ENCODE measurements around the gene ELAVL3.
"Not testable (repeated sequence)": the region's sequence is repeated elsewhere in the genome, so short reads cannot be mapped to it uniquely, and the experiment has no call there.

The ELAVL3 gene

GRCh38 chr19:11435833-11436313 lies 45.0 kb downstream of the ELAVL3 start:
- DNase-seq (ENCODE audit: low read depth in 2 of 2), result no peak

- DNase-seq (ENCODE audit: low read depth in 2 of 2), result peak; percentile 96 to 99
These were observed 45.6 kb downstream of the ELAVL3 start, which contains the start of the genes ODAD3 and PRKCSH for GRCh38 chr19:11435057-11435832. Gene ODAD3 (minus strand): TSS chr19:11435121. CDS start chr19:11435016, 105 bp downstream. Gene PRKCSH (plus strand): TSS chr19:11435635. CDS start chr19:11436118, 483 bp downstream.

- no peak for DNase-seq (ENCODE audit: low read depth in 2 of 2)
These were observed 46.2 kb downstream of the ELAVL3 start for GRCh38 chr19:11434703-11435056.

- not testable (repeated sequence) for DNase-seq (ENCODE audit: low read depth in 2 of 2)
These were observed 47.3 kb downstream of the ELAVL3 start for GRCh38 chr19:11433526-11433925.

GRCh38 chr19:11426656-11427055 lies 54.2 kb downstream of the ELAVL3 start:
- no peak for DNase-seq (ENCODE audit: low read depth in 2 of 2)

GRCh38 chr19:11425719-11426457 lies 55.0 kb downstream of the ELAVL3 start:
- DNase-seq (ENCODE audit: low read depth in 2 of 2), result no peak

- DNase-seq (ENCODE audit: low read depth in 2 of 2), result no peak
These were observed 57.1 kb downstream of the ELAVL3 start for GRCh38 chr19:11423791-11424181.

- DNase-seq (ENCODE audit: low read depth in 2 of 2), result no peak
These were observed 57.6 kb downstream of the ELAVL3 start for GRCh38 chr19:11423164-11423790.

GRCh38 chr19:11422163-11423065 lies 58.4 kb downstream of the ELAVL3 start:
- DNase-seq (ENCODE audit: low read depth in 2 of 2), result peak; percentile 49 to 59

- DNase-seq (ENCODE audit: low read depth in 2 of 2), result peak; percentile 30 to 46
These were observed 59.3 kb downstream of the ELAVL3 start for GRCh38 chr19:11421371-11422098.

GRCh38 chr19:11420429-11421370 lies 60.1 kb downstream of the ELAVL3 start:
- no peak for DNase-seq (ENCODE audit: low read depth in 2 of 2)

- DNase-seq (ENCODE audit: low read depth in 2 of 2), result no peak
These were observed 62.0 kb downstream of the ELAVL3 start, which contains the start of gene RGL3 for GRCh38 chr19:11418549-11419506. Gene RGL3 (minus strand): TSS chr19:11419314. CDS start chr19:11419278, 36 bp downstream.

- DNase-seq (ENCODE audit: low read depth in 2 of 2), result no peak
These were observed 62.7 kb downstream of the ELAVL3 start for GRCh38 chr19:11418094-11418548.

GRCh38 chr19:11416346-11417052 lies 64.3 kb downstream of the ELAVL3 start:
- DNase-seq (ENCODE audit: low read depth in 2 of 2), result no peak

- no peak for DNase-seq (ENCODE audit: low read depth in 2 of 2)
These were observed 66.3 kb downstream of the ELAVL3 start for GRCh38 chr19:11414544-11414943.

GRCh38 chr19:11410682-11411081 lies 70.2 kb downstream of the ELAVL3 start:
- DNase-seq (ENCODE audit: low read depth in 2 of 2), result no peak

- no peak for DNase-seq (ENCODE audit: low read depth in 2 of 2)
These were observed 72.3 kb downstream of the ELAVL3 start for GRCh38 chr19:11408591-11408990.
